ENCODE results near the gene UBE4B. TPM values are rescaled to one million over a fixed set of nuclear protein-coding genes. Genes with fewer than 3 reads are reported as not detected.

UBE4B gene
- total and polyA plus RNA-seq, 10 of the 15 experiments (the other 5 are each of a cell fraction or from before 2014, with no cell fraction given): 2.9 to 32.6 (median 20.7) TPM

DNA sequence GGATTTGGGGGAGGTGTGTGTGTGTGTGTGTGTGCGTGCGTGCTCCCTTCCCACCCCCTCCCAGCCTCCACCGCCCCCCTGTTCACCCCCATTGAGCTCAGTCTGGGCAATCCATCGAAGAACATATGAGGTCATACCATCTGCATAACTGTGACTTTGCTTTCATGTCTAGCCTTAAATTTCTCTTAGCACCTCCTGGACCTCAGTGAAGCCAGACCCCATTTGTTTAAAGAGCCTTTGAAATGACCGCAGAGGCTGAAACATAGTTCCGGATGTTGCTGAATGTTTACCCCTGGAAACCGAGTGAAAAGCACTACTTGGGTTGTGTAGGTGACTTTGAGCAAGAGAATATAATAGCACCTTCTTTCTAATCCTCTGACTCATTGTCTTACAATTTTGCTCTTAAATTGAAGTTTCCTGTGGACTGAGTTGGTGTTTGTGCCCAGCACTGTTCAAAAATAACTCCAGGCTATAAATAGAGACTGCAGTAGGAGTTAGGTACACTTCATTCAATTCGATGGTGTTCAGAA lies 75.4 kb downstream of the UBE4B start:
- SMC1A ChIA-PET (ENCODE audit: uncharacterized antibody, unreplicated experiment): no interaction called here
- H3K4me2 ChIP-seq (ENCODE audit: control insufficient read depth, insufficient read depth): no peak overlapping the region
- FAIRE-seq: no peak
- H3K9me3 ChIP-seq (replicated peaks; ENCODE audit: control insufficient read depth, insufficient read depth, low read length): no peaks in the 10 kb centered on the region
- no peaks in the 10 kb centered on the region for H4K20me1 ChIP-seq (ENCODE audit: control insufficient read depth, insufficient read depth)
- H3K27me3 ChIP-seq (replicated peaks in 1 of 2; ENCODE audit: control insufficient read depth in 2 of 2, insufficient read depth in 2 of 2, low read length in 1 of 2): no peaks in the 10 kb centered on the region
- H3K79me2 ChIP-seq (ENCODE audit: control insufficient read depth, insufficient read depth, low read length): no peaks in the 10 kb centered on the region
- no TSS peak for BruUV-seq (replicated peaks)
- peaks cover 6 to 8% of the 10 kb centered on the region in 2 experiments for H3K36me3 ChIP-seq (ENCODE audit: control insufficient read depth in 2 of 2, insufficient read depth in 2 of 2, low read length in 1 of 2)
- H2AFZ ChIP-seq (ENCODE audit: control insufficient read depth, low read depth, low read length): no peak overlapping the region
- no peak for DNase-seq (ENCODE audit: low read depth, low spot score)
- RAD21 ChIA-PET (ENCODE audit: unreplicated experiment): no interaction called here
- no peak for ATAC-seq
- WGBS (ENCODE audit: insufficient coverage, insufficient replicate concordance, low lambda C conversion rate, missing lambda C conversion rate): 97% methylated on average over 6 of the region's 8 CpGs
- H3K27ac ChIP-seq (ENCODE audit: control insufficient read depth, insufficient read depth): no peak overlapping the region
- CTCF ChIA-PET: interaction anchor here (0.7 kb wide), 1 partner anchor 371 kb away, joined by 3 read pairs; no protein-coding TSS in a partner anchor
- POLR2A ChIA-PET: interaction anchor here (0.6 kb wide), 2 partner anchors 104 to 388 kb away, joined by 3 to 7 read pairs; no protein-coding TSS in a partner anchor
- no peak overlapping the region for H3K4me3 ChIP-seq
- H3K9ac ChIP-seq (ENCODE audit: control insufficient read depth, insufficient read depth, low read length): no peak overlapping the region
- no peaks in the 10 kb centered on the region for H3K4me1 ChIP-seq (ENCODE audit: control insufficient read depth, insufficient read depth, low read length)
- intact Hi-C loops (cut with micrococcal nuclease; ENCODE audit: unreplicated experiment): no loop called here
- in situ Hi-C loops (cut with MboI): no loop called here
- TF ChIP-seq CBX5 (IDR thresholded peaks at IDR 0.05; ENCODE audit: low read depth) (no peak), ZSCAN29 (IDR thresholded peaks at IDR 0.05) (no peak), MXI1 (IDR thresholded peaks at IDR 0.05; ENCODE audit: low read depth, low read length) (no peak), ZNF622 (IDR thresholded peaks at IDR 0.05) (no peak), ZBED1 (IDR thresholded peaks at IDR 0.05; ENCODE audit: borderline replicate concordance) (no peak), LARP7 (IDR thresholded peaks at IDR 0.05) (no peak), PML (IDR thresholded peaks at IDR 0.05; ENCODE audit: low read length) (no peak), SREBF2 (IDR thresholded peaks at IDR 0.05; ENCODE audit: low read length) (no peak), EZH2 (IDR thresholded peaks at IDR 0.05; ENCODE audit: borderline replicate concordance, control insufficient read depth, low read depth, low read length) (no peak), NRF1 (conservative IDR thresholded peaks at IDR 0.05; ENCODE audit: low read depth, low read length) (no peak), RAD21 (IDR thresholded peaks at IDR 0.05; ENCODE audit: insufficient read depth, low read depth, low read length) (no peak), WRNIP1 (IDR thresholded peaks at IDR 0.05; ENCODE audit: borderline replicate concordance, low read depth, low read length) (no peak), DPF2 (IDR thresholded peaks at IDR 0.05) (no peak)
- TF ChIP-seq, protein P1, sequence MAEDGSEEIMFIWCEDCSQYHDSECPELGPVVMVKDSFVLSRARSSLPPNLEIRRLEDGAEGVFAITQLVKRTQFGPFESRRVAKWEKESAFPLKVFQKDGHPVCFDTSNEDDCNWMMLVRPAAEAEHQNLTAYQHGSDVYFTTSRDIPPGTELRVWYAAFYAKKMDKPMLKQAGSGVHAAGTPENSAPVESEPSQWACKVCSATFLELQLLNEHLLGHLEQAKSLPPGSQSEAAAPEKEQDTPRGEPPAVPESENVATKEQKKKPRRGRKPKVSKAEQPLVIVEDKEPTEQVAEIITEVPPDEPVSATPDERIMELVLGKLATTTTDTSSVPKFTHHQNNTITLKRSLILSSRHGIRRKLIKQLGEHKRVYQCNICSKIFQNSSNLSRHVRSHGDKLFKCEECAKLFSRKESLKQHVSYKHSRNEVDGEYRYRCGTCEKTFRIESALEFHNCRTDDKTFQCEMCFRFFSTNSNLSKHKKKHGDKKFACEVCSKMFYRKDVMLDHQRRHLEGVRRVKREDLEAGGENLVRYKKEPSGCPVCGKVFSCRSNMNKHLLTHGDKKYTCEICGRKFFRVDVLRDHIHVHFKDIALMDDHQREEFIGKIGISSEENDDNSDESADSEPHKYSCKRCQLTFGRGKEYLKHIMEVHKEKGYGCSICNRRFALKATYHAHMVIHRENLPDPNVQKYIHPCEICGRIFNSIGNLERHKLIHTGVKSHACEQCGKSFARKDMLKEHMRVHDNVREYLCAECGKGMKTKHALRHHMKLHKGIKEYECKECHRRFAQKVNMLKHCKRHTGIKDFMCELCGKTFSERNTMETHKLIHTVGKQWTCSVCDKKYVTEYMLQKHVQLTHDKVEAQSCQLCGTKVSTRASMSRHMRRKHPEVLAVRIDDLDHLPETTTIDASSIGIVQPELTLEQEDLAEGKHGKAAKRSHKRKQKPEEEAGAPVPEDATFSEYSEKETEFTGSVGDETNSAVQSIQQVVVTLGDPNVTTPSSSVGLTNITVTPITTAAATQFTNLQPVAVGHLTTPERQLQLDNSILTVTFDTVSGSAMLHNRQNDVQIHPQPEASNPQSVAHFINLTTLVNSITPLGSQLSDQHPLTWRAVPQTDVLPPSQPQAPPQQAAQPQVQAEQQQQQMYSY (CRISPR knock-in tag; IDR thresholded peaks at IDR 0.05): no peak
- TF ChIP-seq, protein P2, sequence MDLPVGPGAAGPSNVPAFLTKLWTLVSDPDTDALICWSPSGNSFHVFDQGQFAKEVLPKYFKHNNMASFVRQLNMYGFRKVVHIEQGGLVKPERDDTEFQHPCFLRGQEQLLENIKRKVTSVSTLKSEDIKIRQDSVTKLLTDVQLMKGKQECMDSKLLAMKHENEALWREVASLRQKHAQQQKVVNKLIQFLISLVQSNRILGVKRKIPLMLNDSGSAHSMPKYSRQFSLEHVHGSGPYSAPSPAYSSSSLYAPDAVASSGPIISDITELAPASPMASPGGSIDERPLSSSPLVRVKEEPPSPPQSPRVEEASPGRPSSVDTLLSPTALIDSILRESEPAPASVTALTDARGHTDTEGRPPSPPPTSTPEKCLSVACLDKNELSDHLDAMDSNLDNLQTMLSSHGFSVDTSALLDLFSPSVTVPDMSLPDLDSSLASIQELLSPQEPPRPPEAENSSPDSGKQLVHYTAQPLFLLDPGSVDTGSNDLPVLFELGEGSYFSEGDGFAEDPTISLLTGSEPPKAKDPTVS (IDR thresholded peaks at IDR 0.05; ENCODE audit: low read depth, low read length): no peak
- TF ChIP-seq, protein P3, sequence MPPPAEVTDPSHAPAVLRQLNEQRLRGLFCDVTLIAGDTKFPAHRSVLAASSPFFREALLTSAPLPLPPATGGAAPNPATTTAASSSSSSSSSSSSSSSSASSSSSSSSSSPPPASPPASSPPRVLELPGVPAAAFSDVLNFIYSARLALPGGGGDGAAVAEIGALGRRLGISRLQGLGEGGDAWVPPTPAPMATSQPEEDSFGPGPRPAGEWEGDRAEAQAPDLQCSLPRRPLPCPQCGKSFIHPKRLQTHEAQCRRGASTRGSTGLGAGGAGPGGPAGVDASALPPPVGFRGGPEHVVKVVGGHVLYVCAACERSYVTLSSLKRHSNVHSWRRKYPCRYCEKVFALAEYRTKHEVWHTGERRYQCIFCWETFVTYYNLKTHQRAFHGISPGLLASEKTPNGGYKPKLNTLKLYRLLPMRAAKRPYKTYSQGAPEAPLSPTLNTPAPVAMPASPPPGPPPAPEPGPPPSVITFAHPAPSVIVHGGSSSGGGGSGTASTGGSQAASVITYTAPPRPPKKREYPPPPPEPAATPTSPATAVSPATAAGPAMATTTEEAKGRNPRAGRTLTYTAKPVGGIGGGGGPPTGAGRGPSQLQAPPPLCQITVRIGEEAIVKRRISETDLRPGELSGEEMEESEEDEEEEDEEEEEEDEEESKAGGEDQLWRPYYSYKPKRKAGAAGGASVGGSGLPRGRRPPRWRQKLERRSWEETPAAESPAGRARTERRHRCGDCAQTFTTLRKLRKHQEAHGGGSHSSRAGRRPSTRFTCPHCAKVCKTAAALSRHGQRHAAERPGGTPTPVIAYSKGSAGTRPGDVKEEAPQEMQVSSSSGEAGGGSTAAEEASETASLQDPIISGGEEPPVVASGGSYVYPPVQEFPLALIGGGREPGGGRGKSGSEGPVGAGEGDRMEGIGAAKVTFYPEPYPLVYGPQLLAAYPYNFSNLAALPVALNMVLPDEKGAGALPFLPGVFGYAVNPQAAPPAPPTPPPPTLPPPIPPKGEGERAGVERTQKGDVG (CRISPR knock-in tag; IDR thresholded peaks at IDR 0.05): no peak
